WI38 (cell line): Measurements from ENCODE around the gene ZNF428.

Experiments used
- H3K4me3 ChIP-seq: 2 replicates; pipeline ENCODE4 v1.5.1; 2011; ENCODE audit warnings: low read depth, mild to moderate bottlenecking, control low read depth, low read length
- CTCF ChIP-seq: IDR thresholded peaks from 2 replicates; pipeline ENCODE4 v1.5.1; 2012; ENCODE audit warnings: low read depth, mild to moderate bottlenecking, control low read depth, low read length

ZNF428 gene

GRCh38 chr19:43649514-43649913 is 30.1 kb upstream of the ZNF428 start:
- no peak overlapping the region for H3K4me3 ChIP-seq
- no peak for TF ChIP-seq CTCF

- no peak overlapping the region for H3K4me3 ChIP-seq
- TF ChIP-seq CTCF = no peak
Measured at GRCh38 chr19:43648633-43649032, 29.2 kb upstream of the ZNF428 start.

DNA sequence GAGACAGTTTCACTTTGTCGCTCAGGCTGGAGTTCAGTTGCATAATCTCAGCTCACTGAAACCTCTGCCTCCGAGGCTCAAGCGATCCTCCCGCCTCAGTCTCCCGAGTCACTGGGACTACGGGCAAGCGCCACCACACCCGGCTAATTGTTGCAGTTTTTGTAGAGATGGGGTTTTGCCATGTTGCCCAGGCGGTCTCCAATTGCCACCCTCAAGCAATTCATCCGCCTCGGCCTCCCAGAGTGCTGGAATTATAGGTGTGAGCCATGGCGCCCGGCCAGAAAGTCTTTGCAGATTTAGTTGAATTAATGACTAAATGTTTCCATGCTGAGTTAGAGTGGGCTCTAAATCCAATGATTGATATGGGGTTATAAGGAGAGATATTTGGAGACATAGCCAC is 24.8 kb upstream of the ZNF428 start:
- TF ChIP-seq CTCF = no peak

GRCh38 chr19:43643326-43643725 is 23.9 kb upstream of the ZNF428 start:
- TF ChIP-seq CTCF = no peak

More for the DNA sequence above, 24.8 kb upstream of the ZNF428 start:
- no peak overlapping the region for H3K4me3 ChIP-seq

DNA sequence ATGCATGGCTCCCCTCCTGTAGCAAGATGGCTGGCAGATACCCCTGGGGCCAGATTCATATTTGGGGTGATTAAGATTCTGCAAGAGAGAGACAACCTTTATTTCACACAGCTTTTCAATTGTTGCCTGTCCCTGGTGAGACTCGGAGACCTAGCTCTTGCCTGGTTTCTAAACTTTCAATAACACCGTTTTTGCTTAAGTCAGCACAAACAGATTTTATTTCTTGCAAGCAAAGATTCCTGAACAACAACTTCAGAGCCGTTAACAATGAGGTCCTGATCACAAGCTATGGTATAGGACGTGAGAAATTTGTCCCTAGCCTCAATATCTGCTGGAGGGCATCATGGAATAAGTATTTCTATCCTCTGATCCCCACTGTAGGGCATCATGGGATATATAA is 23.1 kb upstream of the ZNF428 start:
- no peak for TF ChIP-seq CTCF

More at GRCh38 chr19:43643326-43643725, 23.9 kb upstream of the ZNF428 start:
- no peak overlapping the region for H3K4me3 ChIP-seq

GRCh38 chr19:43641333-43641732 is 21.9 kb upstream of the ZNF428 start:
- no peak overlapping the region for H3K4me3 ChIP-seq
- no peak for TF ChIP-seq CTCF

More for the DNA sequence above, 23.1 kb upstream of the ZNF428 start:
- H3K4me3 ChIP-seq = no peak overlapping the region

- TF ChIP-seq CTCF = no peak
- H3K4me3 ChIP-seq = no peak overlapping the region
Measured at GRCh38 chr19:43640424-43640757, 21.0 kb upstream of the ZNF428 start.
